NCI-H2171 treated with DMSO at 0.1 percent for 48 hours (cell line): Measurements from ENCODE around the gene TRIM38.
"Not testable (repeated sequence)": the region's sequence is repeated elsewhere in the genome, so short reads cannot be mapped to it uniquely, and the experiment has no call there.

ENCODE experiments used
- DNase-seq: peaks from one replicate; lab custom pipeline; 2025; lab: John Stamatoyannopoulos, UW

TRIM38 gene

DNA sequence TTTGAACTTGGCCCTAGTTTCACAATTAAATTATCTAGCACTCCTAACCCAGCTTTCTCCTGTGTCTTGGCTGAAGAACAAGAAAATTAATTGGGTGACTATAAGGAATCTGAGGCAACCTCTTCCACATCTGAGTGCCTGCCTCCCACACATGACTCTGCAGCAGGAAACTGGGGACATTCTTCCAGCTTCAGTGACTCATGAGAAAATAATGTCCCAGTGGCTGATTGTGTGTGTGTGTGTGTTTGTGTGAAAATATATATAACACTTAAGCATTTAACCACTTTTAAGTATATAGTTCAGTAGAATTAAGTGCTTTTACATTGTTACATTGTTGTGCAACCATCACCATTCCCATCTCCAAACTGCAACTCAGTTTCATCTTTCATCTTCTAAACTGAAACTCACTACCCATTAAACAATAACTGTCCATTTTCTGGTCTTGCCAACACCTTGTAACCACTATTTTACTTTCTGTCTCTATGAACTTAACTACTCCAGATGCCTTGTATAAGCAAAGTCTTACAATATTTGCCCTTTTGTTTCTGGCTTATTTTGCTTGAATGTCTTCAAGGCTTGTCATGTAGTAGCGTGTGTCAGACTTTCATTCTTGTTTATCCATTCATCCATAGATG lies 8.7 kb downstream of the TRIM38 start:
- no peak for DNase-seq

DNA sequence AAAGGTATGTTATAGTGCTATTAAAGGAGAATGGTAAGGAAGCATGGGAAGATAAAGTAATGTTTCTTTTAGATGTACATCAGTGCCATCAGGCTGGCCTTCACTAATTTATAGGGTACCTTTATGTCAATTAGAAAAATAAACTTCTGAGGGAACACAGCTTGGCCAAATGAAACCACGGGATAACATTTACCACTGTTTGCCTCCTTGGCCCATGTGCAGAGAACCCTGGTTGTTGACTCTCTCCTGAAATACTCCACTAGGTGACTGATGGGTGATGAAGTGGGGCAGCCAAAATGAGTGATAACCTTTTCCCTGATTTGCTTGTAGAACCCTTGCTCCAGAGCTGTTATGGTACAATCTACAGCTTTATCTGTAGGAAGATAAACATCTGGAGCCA lies 9.5 kb downstream of the TRIM38 start:
- no peak for DNase-seq

DNA sequence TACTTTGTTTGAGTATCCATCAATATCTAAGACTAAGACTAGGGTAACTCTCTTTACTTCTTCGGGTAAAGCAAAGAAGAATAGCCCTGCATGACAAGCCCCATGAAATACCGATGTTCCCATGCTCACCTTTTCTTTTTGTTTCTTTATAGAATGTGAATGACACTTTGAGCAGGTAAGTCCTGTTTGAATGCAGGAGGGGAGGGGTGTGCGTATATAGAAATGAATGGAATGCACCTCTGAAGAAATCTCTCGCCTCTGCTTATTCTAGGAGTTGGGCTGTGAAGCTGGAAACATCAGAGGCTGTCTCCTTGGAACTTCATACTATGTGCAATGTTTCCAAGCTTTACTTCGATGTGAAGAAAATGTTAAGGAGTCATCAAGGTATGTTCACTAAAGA lies 10.3 kb downstream of the TRIM38 start:
- DNase-seq, result no peak

DNA sequence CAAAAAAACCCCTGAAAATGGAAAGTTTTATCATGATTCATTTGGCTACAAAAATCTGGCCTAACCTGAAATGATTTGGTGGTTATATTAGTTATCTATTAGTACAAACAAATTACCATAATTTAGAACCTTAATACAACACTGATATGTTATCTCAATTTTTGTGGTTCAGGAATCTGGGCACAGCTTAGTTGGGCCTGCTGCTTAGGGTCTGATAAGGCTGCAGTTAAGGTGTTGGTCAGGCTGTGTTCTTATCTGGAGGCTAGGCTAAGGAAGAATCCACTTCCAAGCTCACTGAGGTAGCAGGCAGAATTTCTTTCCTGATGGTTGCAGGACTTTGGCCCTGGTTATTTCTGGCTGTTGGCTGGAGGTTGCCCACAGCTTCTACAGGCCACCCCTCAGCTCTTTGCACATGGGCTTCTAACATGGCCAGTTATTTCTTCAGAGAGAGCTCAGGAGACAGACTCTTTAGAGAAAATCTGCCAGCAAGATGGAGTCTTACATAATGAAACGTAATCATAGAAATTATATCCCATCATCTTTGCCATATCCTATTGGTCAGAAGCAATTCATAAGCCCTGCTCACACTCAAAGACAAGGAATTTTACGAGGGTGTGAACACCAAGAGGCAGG lies 11.4 kb downstream of the TRIM38 start:
- no peak for DNase-seq

DNA sequence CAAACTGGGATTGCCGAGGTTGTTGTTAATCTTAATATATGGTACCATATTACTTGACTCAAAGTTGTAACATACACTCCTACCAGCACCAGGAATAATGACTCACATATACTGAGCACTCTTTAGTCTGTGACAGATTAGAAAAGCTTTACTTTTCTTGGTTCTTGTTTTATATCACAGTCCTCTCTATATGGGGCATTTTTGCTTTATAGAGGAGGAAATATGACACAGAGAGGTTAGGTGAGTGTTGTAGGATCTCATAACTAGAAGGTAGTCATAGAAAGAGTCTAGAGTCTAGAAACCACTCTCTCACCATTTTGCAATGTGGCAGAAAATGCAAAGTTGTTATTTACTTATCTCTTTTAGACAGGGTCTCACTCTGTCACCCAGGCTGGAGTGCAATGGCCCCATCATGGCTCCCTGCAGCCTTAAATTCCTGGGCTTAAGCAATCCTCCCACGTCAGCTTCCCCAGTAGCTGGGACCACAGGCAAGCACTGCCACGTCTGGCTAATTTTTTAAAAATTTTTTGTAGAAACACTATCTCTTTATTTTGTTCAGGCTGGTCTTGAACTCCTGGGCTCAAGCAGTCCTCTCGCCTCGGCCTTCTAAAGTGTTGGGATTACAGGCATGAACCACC lies 13.4 kb downstream of the TRIM38 start:
- no peak for DNase-seq

DNA sequence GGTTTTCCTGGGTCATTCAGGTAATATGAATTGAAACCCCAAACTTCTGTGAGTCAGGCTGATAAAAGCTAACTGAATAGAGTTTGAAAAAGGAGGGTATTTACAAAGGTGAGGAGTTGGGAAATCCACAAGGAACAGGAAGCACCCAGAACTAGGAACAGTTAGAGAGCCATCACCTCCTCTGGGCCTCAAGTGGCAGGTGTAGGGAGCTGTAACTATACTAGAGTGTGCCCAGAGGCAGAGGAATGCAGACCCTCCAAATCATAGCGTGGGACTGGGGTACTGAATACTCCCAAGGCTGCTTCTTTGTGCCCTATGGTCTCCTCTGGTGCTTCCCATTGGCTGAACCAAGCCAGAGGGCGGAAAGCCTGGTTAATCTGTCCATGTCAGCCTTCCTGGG lies 18.3 kb downstream of the TRIM38 start:
- no peak for DNase-seq

DNA sequence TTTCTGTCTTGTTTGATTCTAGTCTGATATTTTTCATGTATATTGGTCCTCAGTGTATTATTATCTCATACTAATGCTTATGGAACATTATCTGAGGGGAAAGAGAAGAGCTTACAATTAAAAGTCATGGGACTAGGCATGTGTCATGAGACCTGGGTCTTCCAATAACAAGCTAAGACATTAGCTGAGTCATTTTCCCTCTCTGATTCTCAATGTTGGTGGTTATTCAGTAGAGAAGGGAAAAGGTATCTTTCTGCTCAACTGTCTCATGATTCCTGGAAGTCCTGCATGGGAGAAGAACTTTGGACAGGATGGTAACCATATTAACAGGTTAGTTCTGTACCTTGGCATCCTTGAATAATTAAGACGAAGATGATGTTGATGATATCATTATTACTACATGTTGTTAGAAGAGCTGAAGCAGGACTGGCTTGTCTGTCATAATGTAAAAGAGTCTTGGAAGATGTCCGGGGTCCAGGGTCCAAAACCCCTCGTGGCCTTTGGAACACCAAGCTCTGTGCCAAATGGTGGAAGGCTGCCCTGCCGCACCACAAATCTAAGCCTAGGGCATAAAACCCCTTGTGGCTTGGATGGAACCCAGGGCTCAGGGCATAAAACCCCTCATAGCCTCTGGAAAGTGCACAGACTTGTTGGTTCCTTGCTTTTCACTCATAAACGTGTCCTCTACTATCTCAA lies 19.1 kb downstream of the TRIM38 start:
- DNase-seq, result no peak

DNA sequence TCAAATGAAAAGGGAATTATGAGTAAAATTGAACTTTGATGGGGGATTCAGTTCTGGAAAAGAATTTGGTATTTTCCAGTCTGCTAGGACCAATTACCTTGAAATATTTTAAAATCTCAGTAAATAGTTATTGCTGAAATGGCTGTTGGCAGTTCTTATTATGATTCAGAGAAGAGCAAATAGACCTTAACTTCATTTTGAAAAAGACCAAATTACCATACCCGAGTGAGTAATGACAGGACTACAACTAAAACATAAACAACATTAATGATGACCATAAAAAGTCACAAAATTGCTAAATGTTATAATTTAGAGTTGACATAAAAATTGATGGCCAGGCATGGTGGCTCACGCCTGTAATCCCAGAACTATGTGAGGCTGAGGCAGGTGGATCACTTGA lies 21.7 kb downstream of the TRIM38 start:
- no peak for DNase-seq

DNA sequence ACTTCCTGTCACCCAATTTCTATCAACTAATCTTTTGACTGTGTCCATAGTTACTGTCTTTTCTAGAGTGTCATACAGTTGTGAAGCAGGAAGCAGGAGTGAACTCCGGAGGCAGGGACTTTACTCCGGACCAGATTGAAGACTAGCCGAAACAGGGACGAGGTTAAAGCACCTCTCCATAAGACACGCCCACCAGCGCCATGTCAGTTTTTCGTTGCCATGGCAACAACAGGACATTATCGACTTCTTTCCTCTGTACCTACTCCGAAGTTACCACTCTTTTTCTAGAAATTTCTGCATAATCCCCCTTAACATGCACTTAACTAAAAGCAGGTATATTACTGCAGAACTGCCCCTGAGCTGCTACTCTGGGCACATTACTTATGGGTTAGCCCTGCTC lies 25.2 kb downstream of the TRIM38 start:
- no peak for DNase-seq

DNA sequence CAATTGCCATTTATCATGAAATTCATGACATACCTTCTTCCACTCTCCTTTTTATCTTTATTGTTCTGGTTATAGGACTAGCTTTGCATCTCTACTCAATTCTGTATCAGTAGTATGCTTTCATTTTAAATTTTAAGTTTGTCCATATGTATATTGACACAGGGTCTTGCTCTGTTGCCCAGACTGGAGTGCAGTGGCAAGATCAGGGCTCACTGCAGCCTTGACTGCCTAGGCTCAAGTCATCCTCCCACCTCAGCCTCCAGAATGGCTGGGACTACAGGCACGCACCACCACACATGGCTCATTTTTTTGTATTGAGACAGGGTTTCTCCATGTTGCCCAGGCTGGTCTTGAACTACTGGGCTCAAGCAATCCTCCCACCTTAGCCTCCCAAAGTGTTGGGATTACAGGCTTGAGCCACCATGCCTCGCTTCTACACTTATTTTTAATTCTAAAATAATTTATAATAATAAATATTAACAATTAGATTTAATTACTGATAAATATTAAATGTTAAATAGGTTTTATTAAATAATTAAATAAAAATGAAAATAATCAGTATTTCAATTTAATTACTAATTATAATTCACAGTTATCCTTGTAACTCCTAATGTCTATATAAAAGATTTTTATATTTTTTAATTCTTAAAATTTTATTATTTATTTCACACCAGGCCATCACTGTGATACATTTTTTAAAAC lies 27.7 kb downstream of the TRIM38 start:
- no peak for DNase-seq

DNA sequence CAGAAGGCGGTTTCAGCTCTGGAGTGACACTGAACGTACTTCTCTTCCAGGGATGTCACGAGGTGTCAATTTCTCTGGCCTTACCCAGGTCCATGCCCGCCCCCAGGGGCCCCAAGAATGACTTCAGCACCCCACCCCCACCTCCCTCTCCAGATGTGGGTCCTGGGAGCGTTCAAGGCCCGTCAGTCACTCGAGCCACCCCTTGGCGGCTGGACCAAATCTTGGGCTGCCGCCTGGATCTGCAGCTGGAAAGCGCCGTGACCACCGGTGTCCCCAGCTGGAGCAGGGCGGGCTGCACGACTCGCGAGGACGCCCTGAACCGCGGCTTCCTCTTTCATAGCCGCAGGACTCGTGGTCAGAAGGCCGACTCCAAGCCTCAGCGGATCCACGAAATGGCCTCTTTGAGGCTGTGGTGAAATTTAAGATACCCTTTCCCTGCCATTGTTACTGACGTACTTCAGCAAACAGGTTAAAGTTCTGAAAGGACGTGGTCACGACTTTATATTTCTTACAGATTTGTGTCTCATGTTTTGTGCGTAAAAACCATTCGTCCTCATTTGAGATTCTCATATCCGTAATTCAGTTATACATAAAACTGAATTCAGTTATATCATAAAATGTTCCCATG lies 29.3 kb downstream of the TRIM38 start:
- peak; percentile 45 for DNase-seq

DNA sequence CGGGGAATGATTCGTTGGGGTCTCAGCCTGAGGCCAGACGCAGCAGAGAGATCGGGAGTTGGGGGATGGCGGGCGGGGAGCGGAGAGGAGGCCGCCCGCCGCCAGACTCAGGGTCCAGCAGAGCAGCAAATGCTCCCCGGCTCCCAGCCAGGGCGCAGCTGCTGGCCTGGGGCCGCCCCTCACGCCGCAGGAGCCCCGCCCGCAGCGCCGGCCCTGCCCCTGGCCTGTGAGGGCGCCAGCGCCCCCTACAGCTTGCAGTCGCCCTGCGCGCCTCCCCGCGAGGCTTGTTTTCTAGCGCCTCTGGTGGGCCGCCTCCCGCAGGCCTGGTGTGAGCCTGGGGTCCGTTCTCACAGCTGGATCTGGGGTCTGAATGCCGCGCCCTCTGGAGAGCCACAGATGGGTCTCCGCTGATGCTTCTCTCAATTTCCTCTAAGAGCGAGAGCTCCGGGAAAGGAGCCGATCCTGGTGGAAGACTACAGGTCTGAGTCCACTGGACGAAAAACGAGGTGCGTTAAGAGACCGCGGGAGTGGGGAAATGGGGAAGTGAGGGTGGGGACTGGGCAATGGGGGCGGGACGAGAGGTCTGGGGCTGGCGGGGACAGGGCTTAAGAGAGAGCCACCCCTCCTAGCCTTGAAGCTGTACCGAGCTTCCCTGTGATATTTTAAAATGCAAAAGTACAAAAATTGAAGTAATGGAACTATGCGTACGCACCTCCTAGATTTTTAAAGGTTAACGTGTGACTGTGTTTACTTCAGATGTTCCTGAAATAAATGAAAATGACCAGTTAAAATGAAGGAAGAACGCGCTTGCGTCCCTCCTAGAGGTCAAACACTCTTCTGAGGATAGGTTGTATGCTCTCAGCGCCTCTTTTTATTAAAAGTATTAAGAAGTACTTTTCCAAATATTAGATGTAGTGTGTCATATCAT lies 30.1 kb downstream of the TRIM38 start:
- peak; percentile 76 for DNase-seq

DNA sequence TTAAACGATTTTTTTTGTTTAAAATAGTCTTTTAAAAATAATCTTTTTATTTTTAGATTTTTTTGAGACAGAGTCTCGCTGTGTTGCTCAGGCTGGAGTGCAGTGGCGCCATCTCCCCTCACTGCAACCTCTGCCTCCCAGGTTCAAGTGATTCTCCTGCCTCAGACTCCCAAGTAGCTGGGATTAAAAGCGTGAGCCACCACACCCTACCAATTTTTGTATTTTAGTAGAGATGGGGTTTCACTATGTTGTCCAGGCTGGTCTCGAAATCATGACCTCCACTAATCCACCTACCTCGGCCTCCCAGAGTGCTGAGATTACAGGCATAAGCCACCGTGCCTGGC lies 30.7 kb downstream of the TRIM38 start:
- not testable (repeated sequence) for DNase-seq

DNA sequence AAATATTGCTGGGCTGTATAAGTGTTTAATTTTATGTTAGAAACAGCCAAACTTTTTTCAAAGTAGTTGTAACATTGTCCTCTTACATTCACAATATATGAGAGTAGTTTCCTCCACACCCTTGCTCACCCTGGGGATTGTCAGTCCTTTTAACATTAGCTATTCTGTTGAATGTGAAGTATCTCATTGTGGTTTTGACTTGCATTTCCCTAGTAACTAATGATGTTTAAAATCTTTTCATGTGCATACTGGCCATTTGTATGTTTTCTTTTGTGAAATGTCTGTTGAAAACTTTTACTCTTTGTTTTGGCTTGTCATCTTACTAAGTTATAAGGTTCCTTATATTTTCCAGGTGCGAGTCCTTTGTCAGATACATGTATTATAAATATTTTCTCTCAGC lies 32.9 kb downstream of the TRIM38 start:
- no peak for DNase-seq

DNA sequence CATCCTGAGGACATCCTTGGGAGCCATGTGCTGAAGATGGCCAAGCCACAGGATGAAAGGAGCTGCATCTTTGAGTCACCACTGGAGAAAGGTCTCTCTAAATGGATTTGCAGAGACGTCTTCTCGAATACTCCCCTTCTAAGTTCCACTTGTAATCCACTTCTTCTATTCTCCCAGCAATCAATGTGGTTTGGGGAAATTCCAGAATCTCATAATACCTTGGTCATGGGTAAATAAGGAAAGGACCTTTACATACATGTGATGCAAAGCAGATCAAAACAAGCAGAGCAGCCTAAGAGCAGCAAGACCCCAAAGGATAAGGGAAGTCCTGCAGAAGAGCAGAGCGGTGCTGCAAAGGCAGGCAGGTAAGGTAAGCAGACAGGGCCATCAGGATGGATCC lies 35.3 kb downstream of the TRIM38 start:
- DNase-seq, result no peak

DNA sequence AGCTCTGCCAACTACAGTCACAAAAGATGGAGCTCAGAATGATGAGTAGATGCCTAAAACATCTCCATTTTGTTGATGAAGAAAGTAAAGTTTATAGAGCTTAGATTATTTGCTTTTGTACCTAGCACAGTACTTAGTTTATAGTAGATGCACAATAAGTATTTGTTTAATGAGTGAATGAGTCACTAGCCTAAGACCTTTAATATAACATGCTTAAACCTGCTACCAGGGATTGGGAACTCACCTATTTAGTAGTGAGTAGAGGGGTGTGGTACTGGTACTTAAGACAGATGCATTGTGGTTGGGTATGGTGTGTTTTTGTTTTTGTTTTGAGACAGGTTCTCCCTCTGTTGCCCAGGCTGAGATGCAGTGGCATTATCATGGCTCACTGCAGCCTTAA lies 35.8 kb downstream of the TRIM38 start:
- DNase-seq, result no peak

DNA sequence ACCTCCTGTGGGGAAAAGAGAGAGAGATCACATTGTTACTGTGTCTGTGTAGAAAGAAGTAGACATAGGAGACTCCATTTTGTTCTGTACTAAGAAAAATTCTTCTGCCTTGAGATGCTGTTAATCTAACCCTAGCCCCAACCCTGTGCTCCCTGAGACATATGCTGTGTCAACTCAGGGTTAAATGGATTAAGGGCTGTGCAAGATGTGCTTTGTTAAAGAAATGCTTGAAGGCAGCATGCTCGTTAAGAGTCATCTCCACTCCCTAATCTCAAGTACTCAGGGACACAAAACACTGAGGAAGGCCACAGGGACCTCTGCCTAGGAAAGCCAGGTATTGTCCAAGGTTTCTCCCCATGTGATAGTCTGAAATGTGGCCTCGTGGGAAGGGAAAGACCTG lies 36.6 kb downstream of the TRIM38 start:
- not testable (repeated sequence) for DNase-seq

DNA sequence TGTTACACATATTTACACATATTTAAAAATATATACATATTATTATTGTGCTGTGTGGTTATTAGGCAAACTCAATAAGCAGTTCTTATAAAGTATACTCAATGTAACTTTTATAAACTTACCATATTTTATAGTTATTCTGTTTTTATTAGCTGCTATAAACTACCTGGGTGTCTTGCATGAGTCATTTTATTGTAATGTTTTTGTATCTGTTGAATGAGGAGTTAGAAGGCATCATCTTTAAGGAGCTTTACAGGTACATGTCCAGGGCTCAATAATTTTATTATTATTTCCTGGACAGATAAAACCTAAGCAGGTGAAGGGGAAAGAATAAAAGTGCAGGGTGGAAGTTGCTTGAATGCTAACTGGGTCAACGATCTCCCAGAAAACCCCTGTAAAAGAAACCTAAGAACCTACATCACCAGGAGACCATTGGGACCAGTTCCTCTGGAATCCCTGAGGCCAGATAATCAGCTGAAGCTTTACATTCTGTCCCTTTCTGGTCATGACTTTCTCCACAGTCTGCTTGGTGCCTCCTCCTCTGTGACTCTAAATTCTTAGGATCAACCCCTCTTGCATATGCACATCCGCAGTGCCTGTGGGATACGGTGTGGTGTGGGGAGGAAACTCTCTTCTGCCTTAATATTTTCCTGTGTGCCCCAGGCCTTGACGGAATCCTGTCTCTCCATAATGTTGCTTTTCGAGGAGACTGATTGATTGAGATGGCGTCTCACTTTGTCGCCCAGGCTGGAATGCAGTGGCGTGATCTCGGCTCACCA lies 38.0 kb downstream of the TRIM38 start:
- no peak for DNase-seq

DNA sequence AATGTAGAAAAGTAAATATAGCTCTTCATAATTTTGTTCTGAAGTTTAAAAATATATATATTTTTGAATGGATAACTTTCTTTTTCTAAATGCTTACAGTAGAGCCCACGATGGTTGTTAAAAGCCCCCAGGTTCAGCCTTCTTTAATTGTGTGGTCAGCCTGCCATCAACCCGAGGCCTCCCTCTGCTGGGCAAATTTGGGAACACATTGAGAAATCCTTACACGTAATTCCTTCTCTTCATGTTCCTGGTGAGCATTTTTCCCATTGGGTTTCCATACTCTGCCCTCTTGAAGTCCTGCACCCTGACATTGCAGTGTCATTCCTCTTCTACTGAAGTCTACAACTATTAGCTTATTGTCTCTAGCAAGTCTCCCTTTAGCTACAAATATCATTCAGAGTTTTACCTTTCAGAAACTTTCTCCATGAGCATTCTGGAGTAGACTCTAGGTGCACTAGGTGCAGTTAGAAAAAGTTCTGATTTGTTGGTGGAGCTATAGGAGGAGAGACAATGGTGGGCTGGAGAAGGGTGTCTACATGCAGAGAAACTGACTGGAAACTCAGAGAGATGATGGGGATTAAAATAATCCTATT lies 40.6 kb downstream of the TRIM38 start:
- peak; percentile 61 for DNase-seq
